HepG2 (cell line): ENCODE results near the gene MARCHF4. TPM values are rescaled to one million over a fixed set of nuclear protein-coding genes. Genes with fewer than 3 reads are reported as not detected.

Experiments used
- ARID3A ChIP-seq: IDR thresholded peaks from 2 replicates; pipeline ENCODE4 v1.6.1; 2012; ENCODE audit warnings: low read depth, low read length, improper control_type of control experiment
- CENPBD1 ChIP-seq: sonication (generic); formaldehyde crosslinking; IDR thresholded peaks from 2 replicates; pipeline ENCODE4 v1.8.0; 2022; ENCODE audit warnings: missing genetic modification reagents, low read depth, mild to moderate bottlenecking, borderline replicate concordance
- DMTF1 ChIP-seq: sonication (generic); formaldehyde crosslinking; IDR thresholded peaks from 2 replicates; pipeline ENCODE4 v1.4.0; 2020; ENCODE audit warnings: mild to moderate bottlenecking, missing genetic modification reagents
- FIP1L1 ChIP-seq: fragments of 200-400 bp; formaldehyde crosslinking; IDR thresholded peaks from 2 replicates; pipeline ENCODE4 v1.6.1; 2018; ENCODE audit warnings: low read depth, mild to moderate bottlenecking, low read length, moderate library complexity, borderline replicate concordance; ENCODE audit not compliant: insufficient read depth
- FOXO1 ChIP-seq: sonication (generic); formaldehyde crosslinking; IDR thresholded peaks from 2 replicates; pipeline ENCODE4 v1.4.0; 2020; ENCODE audit warnings: missing genetic modification reagents
- FOXO4 ChIP-seq: sonication (generic); formaldehyde crosslinking; conservative IDR thresholded peaks from 2 replicates; pipeline ENCODE4 v1.8.1; 2023; ENCODE audit warnings: missing genetic modification reagents
- GABPB1 ChIP-seq: IDR thresholded peaks from 2 replicates; pipeline ENCODE4 v1.6.1; 2016; ENCODE audit warnings: mild to moderate bottlenecking, missing genetic modification reagents, moderate library complexity, missing compliant biosample characterization
- HNF1B ChIP-seq: sonication (generic); formaldehyde crosslinking; IDR thresholded peaks from 2 replicates; pipeline ENCODE4 v1.5.1; 2020; ENCODE audit warnings: mild to moderate bottlenecking, moderate library complexity, missing genetic modification reagents
- HNRNPK ChIP-seq: fragments of 200-400 bp; formaldehyde crosslinking; IDR thresholded peaks from 2 replicates; pipeline ENCODE4 v1.6.1; 2018; ENCODE audit warnings: low read length, low read depth, moderate library complexity, mild to moderate bottlenecking; ENCODE audit not compliant: poor library complexity, severe bottlenecking
- MAFG ChIP-seq: sonication (generic); formaldehyde crosslinking; IDR thresholded peaks from 2 replicates; pipeline ENCODE4 v1.5.1; 2020; ENCODE audit warnings: mild to moderate bottlenecking, missing genetic modification reagents
- NCOA2 ChIP-seq: sonication (generic); formaldehyde crosslinking; IDR thresholded peaks from 2 replicates; pipeline ENCODE4 v1.8.0; 2022; ENCODE audit warnings: inconsistent platforms
- NFKB2 ChIP-seq: sonication (generic); formaldehyde crosslinking; IDR thresholded peaks from 2 replicates; pipeline ENCODE4 v1.4.0; 2020; ENCODE audit warnings: missing genetic modification reagents, borderline replicate concordance
- RBM39 ChIP-seq: fragments of 200-400 bp; formaldehyde crosslinking; IDR thresholded peaks from one replicate; pipeline ENCODE4 v1.6.1; 2018; ENCODE audit warnings: antibody characterized with exemption, mild to moderate bottlenecking, low read depth, low read length; ENCODE audit not compliant: poor library complexity, severe bottlenecking
- RORA ChIP-seq: sonication (generic); formaldehyde crosslinking; IDR thresholded peaks from 2 replicates; pipeline ENCODE4 v1.5.0; 2020; ENCODE audit warnings: mild to moderate bottlenecking, missing genetic modification reagents, moderate library complexity
- ZBTB42 ChIP-seq: sonication (generic); formaldehyde crosslinking; IDR thresholded peaks from 2 replicates; pipeline ENCODE4 v1.5.0; 2020; ENCODE audit warnings: mild to moderate bottlenecking, missing genetic modification reagents
- ZNF17 ChIP-seq: sonication (generic); formaldehyde crosslinking; IDR thresholded peaks from 2 replicates; pipeline ENCODE4 v1.5.0; 2020; ENCODE audit warnings: mild to moderate bottlenecking, missing genetic modification reagents
- ZNF446 ChIP-seq: sonication (generic); formaldehyde crosslinking; IDR thresholded peaks from 2 replicates; pipeline ENCODE4 v1.5.0; 2020; ENCODE audit warnings: mild to moderate bottlenecking, missing genetic modification reagents
- ZNF567 ChIP-seq: sonication (generic); formaldehyde crosslinking; IDR thresholded peaks from 2 replicates; pipeline ENCODE4 v1.8.1; 2023; ENCODE audit warnings: mild to moderate bottlenecking, missing genetic modification reagents, borderline replicate concordance
- ZNF766 ChIP-seq: sonication (generic); formaldehyde crosslinking; IDR thresholded peaks from 2 replicates; pipeline ENCODE4 v1.5.0; 2020; ENCODE audit warnings: missing genetic modification reagents, borderline replicate concordance
- ZNF780A ChIP-seq: sonication (generic); formaldehyde crosslinking; IDR thresholded peaks from 2 replicates; pipeline ENCODE4 v1.8.0; 2022; ENCODE audit warnings: mild to moderate bottlenecking, missing genetic modification reagents, moderate library complexity
- polyA plus RNA-seq, 8 experiments: library from polyadenylated mRNA; depleted of rRNA in 3 of 8; stranded (reverse) in 7 of 8; unstranded in 1 of 8; fragments of >200 nt; fragmentation: Illumina TruSeq in 4 of 8; extraction: Trizol in 4 of 8; gene quantifications; 2 replicates each; pipeline versions ENCODE4 v1.2.1 to v1.2.3, GENCODE V29; 2011 to 2016; ENCODE audit warnings: low read depth in 4 of 8, missing spikeins in 1 of 8, mixed read lengths in 1 of 8; ENCODE audit not compliant: insufficient read depth in 1 of 8
- total RNA-seq, 5 experiments: library from RNA; depleted of rRNA; stranded (reverse); fragments of >200 nt; fragmentation: Illumina TruSeq; extraction: Trizol; gene quantifications; 2 replicates each; pipeline ENCODE4 v1.2.3, GENCODE V29; 2016; ENCODE audit warnings: low read depth in 1 of 5

The MARCHF4 gene
- total and polyA plus RNA-seq, 2 of the 13 experiments (the other 11 are each of a cell fraction or from before 2014, with no cell fraction given): not detected

- TF ChIP-seq HNF1B (CRISPR knock-in tag) (peak; percentile 83), MAFG (CRISPR knock-in tag) (0 out of 2 replicates have a peak, but pooled peaks have one; percentile 54), ZNF780A (CRISPR knock-in tag) (peak; percentile 95), HNRNPK (peak; percentile 96), FOXO4 (CRISPR knock-in tag) (0 out of 2 replicates have a peak, but pooled peaks have one; percentile 88), RORA (no peak), ZNF446 (CRISPR knock-in tag) (peak; percentile 83; the same call in 1 of the 2 replicates), GABPB1 (peak; percentile 67), ZBTB42 (CRISPR knock-in tag) (no peak), FOXO1 (peak; percentile 80), ZNF17 (CRISPR knock-in tag) (peak; percentile 39; the same call in 1 of the 2 replicates), NCOA2 (CRISPR knock-in tag) (peak; percentile 73), CENPBD1 (CRISPR knock-in tag) (no peak), RBM39 (no peak), DMTF1 (CRISPR knock-in tag) (0 out of 2 replicates have a peak, but pooled peaks have one; percentile 77), NFKB2 (CRISPR knock-in tag) (peak; percentile 99; the same call in 1 of the 2 replicates), ZNF766 (CRISPR knock-in tag) (peak; percentile 86; the same call in 1 of the 2 replicates), FIP1L1 (no peak), ARID3A (no peak), ZNF567 (CRISPR knock-in tag) (no peak)
These were observed at the start of gene MARCHF4 (continued) for GRCh38 chr2:216371721-216372702.
